Panc1 (cell line): ENCODE results near the gene FKBP5. TPM values are rescaled to one million over a fixed set of nuclear protein-coding genes. Genes with fewer than 3 reads are reported as not detected.

Experiments used
- ATAC-seq: fragments of 200-7000 bp; cut with Tn5 transposase; 2 replicates; pipeline ENCODE4 v1.9.1; 2020; ENCODE audit warnings: mild to moderate bottlenecking, moderate library complexity
- BruUV-seq: library from RNA; stranded (reverse); fragments of 400-500 nt; replicated peaks from 2 replicates; lab custom pipeline; 2021; lab: Mats Ljungman, UMichigan
- CTCF ChIA-PET: fragments of 300-600 bp; sonication (Branson Sonifier 250); formaldehyde crosslinking; loops from one replicate; lab custom pipeline; 2022; ENCODE audit warnings: antibody characterized with exemption; lab: Charles Lee
- POLR2A ChIA-PET: fragments of 300-600 bp; sonication (Branson Sonifier 250); formaldehyde crosslinking; loops from one replicate; lab custom pipeline; 2022; ENCODE audit warnings: antibody characterized with exemption; lab: Charles Lee
- DNase-seq: peaks from one replicate; pipeline ENCODE4 v3.0.0-alpha.2; 2010; ENCODE audit warnings: low read depth, low spot score
- H3K27ac ChIP-seq: 2 replicates; pipeline ENCODE4 v1.5.1; 2011; ENCODE audit warnings: mild to moderate bottlenecking, low read length, inconsistent platforms
- H3K27me3 ChIP-seq: fragments of 200-500 bp; sonication (Bioruptor generic); 2 replicates; pipeline ENCODE4 v1.6.0; 2014; ENCODE audit warnings: low read length, inconsistent platforms; ENCODE audit not compliant: control insufficient read depth, insufficient read depth
- H3K36me3 ChIP-seq: fragments of 200-500 bp; sonication (Bioruptor generic); 2 replicates; pipeline ENCODE4 v1.5.1; 2014; ENCODE audit warnings: inconsistent platforms, mild to moderate bottlenecking, low read length, moderate library complexity; ENCODE audit not compliant: control insufficient read depth, insufficient read depth
- H3K4me1 ChIP-seq: 2 replicates; pipeline ENCODE4 v1.5.1; 2011; ENCODE audit warnings: inconsistent platforms, mild to moderate bottlenecking, low read length, moderate library complexity; ENCODE audit not compliant: control insufficient read depth, insufficient read depth
- H3K4me3 ChIP-seq, 2 experiments: 2 replicates each; pipeline ENCODE4 v1.5.1; 2011 to 2012; ENCODE audit warnings: low read depth in 2 of 2, low read length in 2 of 2, mild to moderate bottlenecking in 2 of 2, inconsistent platforms in 1 of 2, moderate library complexity in 1 of 2
- H3K9me3 ChIP-seq: fragments of 200-500 bp; sonication (Bioruptor generic); 2 replicates; pipeline ENCODE4 v1.5.1; 2014; ENCODE audit warnings: low read depth, mild to moderate bottlenecking, inconsistent platforms, low read length, moderate library complexity; ENCODE audit not compliant: control insufficient read depth, insufficient read depth
- POLR2AphosphoS5 ChIP-seq: IDR thresholded peaks from 2 replicates; pipeline ENCODE4 v1.6.1; 2012; ENCODE audit warnings: mild to moderate bottlenecking, low read depth, low read length, moderate library complexity
- REST ChIP-seq, 2 experiments: IDR thresholded peaks; 2 replicates each; pipeline ENCODE4 v1.6.1; 2011 to 2012; ENCODE audit warnings: low read depth in 2 of 2, control low read depth in 1 of 2, low read length in 1 of 2, mild to moderate bottlenecking in 1 of 2, moderate library complexity in 1 of 2; ENCODE audit not compliant: insufficient read depth in 1 of 2
- SIN3A ChIP-seq: IDR thresholded peaks from 2 replicates; pipeline ENCODE4 v1.6.1; 2012; ENCODE audit warnings: low read depth, mild to moderate bottlenecking, low read length, moderate library complexity, borderline replicate concordance; ENCODE audit not compliant: insufficient read depth
- TCF7L2 ChIP-seq: IDR thresholded peaks from 2 replicates; pipeline ENCODE4 v1.6.1; 2011; ENCODE audit warnings: mild to moderate bottlenecking, low read depth, low read length, inconsistent platforms
- in situ Hi-C: cut with HindIII; loops from 2 replicates; pipeline ENCODE4 v1.10.0; 2016; ENCODE audit warnings: low sequenced_read_pairs, low pct_unique_long_range_greater_than_20kb
- intact Hi-C: fragments of 100-400 bp; cut with micrococcal nuclease; formaldehyde crosslinking; loops from one replicate; pipeline ENCODE4 v1.10.0; 2022; ENCODE audit not compliant: unreplicated experiment
- total RNA-seq: library from RNA; stranded (reverse); gene quantifications from one replicate; pipeline ENCODE4 v1.2.1, GENCODE V29; 2021; ENCODE audit not compliant: unreplicated experiment
- TF ChIP-seq, protein P1 (sequence below): fragments of 450-650 bp; IDR thresholded peaks from 2 replicates; pipeline ENCODE4 v1.5.1; 2017; ENCODE audit warnings: mild to moderate bottlenecking

Gene FKBP5
- total RNA-seq, 1 experiment from 2014 or later: 25.2 TPM

- BruUV-seq: no TSS peak
- TF ChIP-seq REST (IDR thresholded peaks at IDR 0.05; ENCODE audit: insufficient read depth in 1 of 2, low read depth in 2 of 2, low read length in 1 of 2) (no peak), POLR2AphosphoS5 (no peak), TCF7L2 (no peak), SIN3A (no peak)
- TF ChIP-seq, protein P1, sequence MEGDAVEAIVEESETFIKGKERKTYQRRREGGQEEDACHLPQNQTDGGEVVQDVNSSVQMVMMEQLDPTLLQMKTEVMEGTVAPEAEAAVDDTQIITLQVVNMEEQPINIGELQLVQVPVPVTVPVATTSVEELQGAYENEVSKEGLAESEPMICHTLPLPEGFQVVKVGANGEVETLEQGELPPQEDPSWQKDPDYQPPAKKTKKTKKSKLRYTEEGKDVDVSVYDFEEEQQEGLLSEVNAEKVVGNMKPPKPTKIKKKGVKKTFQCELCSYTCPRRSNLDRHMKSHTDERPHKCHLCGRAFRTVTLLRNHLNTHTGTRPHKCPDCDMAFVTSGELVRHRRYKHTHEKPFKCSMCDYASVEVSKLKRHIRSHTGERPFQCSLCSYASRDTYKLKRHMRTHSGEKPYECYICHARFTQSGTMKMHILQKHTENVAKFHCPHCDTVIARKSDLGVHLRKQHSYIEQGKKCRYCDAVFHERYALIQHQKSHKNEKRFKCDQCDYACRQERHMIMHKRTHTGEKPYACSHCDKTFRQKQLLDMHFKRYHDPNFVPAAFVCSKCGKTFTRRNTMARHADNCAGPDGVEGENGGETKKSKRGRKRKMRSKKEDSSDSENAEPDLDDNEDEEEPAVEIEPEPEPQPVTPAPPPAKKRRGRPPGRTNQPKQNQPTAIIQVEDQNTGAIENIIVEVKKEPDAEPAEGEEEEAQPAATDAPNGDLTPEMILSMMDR: no peak
- ATAC-seq (no peak), DNase-seq (no peak)
- intact Hi-C loops: no loop called here
- CTCF ChIA-PET: no interaction called here
- Histone ChIP-seq H3K36me3 (no peaks in the 10 kb centered on the region), H3K9me3 (no peaks in the 10 kb centered on the region), H3K27me3 (peaks cover 13% of the 10 kb centered on the region; the same call in 1 of the 2 replicates), H3K4me1 (no peaks in the 10 kb centered on the region), H3K4me3 (no peak overlapping the region), H3K27ac (no peak overlapping the region)
- POLR2A ChIA-PET: interaction anchor here (0.5 kb wide), 1 partner anchor 41 kb away, joined by 5 read pairs; no protein-coding TSS in a partner anchor
- in situ Hi-C loops: no loop called here
These were observed 126.7 kb downstream of the FKBP5 start for GRCh38 chr6:35562060-35562459.

GRCh38 chr6:35561113-35561512, 127.6 kb downstream of the FKBP5 start:
- H3K4me1 ChIP-seq: no peaks in the 10 kb centered on the region
- no peaks in the 10 kb centered on the region for H3K36me3 ChIP-seq
- intact Hi-C loops (no loop called here), in situ Hi-C loops (no loop called here)
- BruUV-seq: no TSS peak
- peaks cover 13% of the 10 kb centered on the region; the same call in 1 of the 2 replicates for H3K27me3 ChIP-seq
- H3K9me3 ChIP-seq: no peaks in the 10 kb centered on the region
- H3K4me3 ChIP-seq: no peak overlapping the region
- CTCF ChIA-PET: no interaction called here
- ATAC-seq: no peak
- TF ChIP-seq SIN3A (no peak), REST (IDR thresholded peaks at IDR 0.05; ENCODE audit: insufficient read depth in 1 of 2, low read depth in 2 of 2, low read length in 1 of 2) (no peak)
- TF ChIP-seq, protein P1: no peak
- H3K27ac ChIP-seq: no peak overlapping the region
- POLR2A ChIA-PET: interaction anchor here (0.6 kb wide), 1 partner anchor 276 kb away, joined by 3 read pairs; no protein-coding TSS in a partner anchor
- no peak for DNase-seq
